GM23338 (cell line): ENCODE results near the gene DEXI.

Experiments
- CREB1 ChIP-seq: fragments of 250-450 bp; sonication (Bioruptor Pico); IDR thresholded peaks from 2 replicates; pipeline ENCODE4 v1.5.0; 2020; ENCODE audit warnings: low read depth, mild to moderate bottlenecking, moderate library complexity
- EZH2 ChIP-seq: fragments of 200-600 bp; sonication (generic); IDR thresholded peaks from one replicate; pipeline ENCODE4 v1.8.0; 2017; ENCODE audit warnings: antibody characterized with exemption, mild to moderate bottlenecking, low read depth; ENCODE audit not compliant: unreplicated experiment
- JUNB ChIP-seq: IDR thresholded peaks from one replicate; pipeline ENCODE4 v1.6.1; 2016; ENCODE audit warnings: antibody characterized with exemption; ENCODE audit not compliant: unreplicated experiment
- POLR2AphosphoS5 ChIP-seq: IDR thresholded peaks from 2 replicates; pipeline ENCODE4 v1.6.1; 2016; ENCODE audit warnings: antibody characterized with exemption, low read depth
- STAT1 ChIP-seq: IDR thresholded peaks from one replicate; pipeline ENCODE4 v1.6.1; 2016; ENCODE audit warnings: antibody characterized with exemption; ENCODE audit not compliant: unreplicated experiment
- TF ChIP-seq, protein P1 (sequence below), 2 experiments: fragments of 200-600 bp in 1 of 2; sonication (generic) in 1 of 2; conservative IDR thresholded peaks; 2 replicates each; pipeline versions ENCODE4 v1.5.1 to v1.6.1; 2016 to 2017; ENCODE audit warnings: antibody characterized with exemption in 2 of 2, low read depth in 2 of 2, mild to moderate bottlenecking in 2 of 2, moderate library complexity in 1 of 2
- TF ChIP-seq, protein P2 (sequence below): IDR thresholded peaks from 2 replicates; pipeline ENCODE4 v1.6.1; 2016; ENCODE audit warnings: antibody characterized with exemption
- TF ChIP-seq, protein P3 (sequence below): IDR thresholded peaks from one replicate; pipeline ENCODE4 v1.6.1; 2018; ENCODE audit warnings: antibody characterized with exemption; ENCODE audit not compliant: unreplicated experiment

DNA sequence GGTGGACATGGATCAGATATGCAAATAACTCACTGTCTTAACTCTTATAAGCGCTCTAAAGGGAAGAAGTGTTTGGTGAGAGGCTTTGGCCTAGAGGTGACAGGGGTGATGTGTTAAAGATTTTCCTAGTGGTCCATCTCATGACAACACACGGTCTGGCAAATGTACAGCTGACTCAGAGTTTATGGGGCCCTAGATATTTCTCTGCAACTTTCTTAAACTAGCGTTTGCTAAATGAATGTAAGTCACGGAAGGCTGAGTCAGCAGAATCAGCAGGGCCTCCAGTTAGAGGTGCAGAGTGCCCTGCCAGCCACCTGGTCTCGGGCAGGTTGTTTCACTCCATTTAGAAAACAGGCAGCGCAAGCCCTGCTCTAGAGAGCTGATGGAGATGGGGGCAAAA is 42.2 kb upstream of the DEXI start:
- TF ChIP-seq, protein P1, sequence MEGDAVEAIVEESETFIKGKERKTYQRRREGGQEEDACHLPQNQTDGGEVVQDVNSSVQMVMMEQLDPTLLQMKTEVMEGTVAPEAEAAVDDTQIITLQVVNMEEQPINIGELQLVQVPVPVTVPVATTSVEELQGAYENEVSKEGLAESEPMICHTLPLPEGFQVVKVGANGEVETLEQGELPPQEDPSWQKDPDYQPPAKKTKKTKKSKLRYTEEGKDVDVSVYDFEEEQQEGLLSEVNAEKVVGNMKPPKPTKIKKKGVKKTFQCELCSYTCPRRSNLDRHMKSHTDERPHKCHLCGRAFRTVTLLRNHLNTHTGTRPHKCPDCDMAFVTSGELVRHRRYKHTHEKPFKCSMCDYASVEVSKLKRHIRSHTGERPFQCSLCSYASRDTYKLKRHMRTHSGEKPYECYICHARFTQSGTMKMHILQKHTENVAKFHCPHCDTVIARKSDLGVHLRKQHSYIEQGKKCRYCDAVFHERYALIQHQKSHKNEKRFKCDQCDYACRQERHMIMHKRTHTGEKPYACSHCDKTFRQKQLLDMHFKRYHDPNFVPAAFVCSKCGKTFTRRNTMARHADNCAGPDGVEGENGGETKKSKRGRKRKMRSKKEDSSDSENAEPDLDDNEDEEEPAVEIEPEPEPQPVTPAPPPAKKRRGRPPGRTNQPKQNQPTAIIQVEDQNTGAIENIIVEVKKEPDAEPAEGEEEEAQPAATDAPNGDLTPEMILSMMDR (conservative IDR thresholded peaks at IDR 0.05; ENCODE audit: low read depth in 2 of 2), result no peak
- TF ChIP-seq, protein P2, sequence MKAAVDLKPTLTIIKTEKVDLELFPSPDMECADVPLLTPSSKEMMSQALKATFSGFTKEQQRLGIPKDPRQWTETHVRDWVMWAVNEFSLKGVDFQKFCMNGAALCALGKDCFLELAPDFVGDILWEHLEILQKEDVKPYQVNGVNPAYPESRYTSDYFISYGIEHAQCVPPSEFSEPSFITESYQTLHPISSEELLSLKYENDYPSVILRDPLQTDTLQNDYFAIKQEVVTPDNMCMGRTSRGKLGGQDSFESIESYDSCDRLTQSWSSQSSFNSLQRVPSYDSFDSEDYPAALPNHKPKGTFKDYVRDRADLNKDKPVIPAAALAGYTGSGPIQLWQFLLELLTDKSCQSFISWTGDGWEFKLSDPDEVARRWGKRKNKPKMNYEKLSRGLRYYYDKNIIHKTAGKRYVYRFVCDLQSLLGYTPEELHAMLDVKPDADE, result no peak
- TF ChIP-seq POLR2AphosphoS5 (no peak), JUNB (no peak), EZH2 (no peak), CREB1 (CRISPR knock-in tag) (no peak), STAT1 (no peak)
- TF ChIP-seq, protein P3, sequence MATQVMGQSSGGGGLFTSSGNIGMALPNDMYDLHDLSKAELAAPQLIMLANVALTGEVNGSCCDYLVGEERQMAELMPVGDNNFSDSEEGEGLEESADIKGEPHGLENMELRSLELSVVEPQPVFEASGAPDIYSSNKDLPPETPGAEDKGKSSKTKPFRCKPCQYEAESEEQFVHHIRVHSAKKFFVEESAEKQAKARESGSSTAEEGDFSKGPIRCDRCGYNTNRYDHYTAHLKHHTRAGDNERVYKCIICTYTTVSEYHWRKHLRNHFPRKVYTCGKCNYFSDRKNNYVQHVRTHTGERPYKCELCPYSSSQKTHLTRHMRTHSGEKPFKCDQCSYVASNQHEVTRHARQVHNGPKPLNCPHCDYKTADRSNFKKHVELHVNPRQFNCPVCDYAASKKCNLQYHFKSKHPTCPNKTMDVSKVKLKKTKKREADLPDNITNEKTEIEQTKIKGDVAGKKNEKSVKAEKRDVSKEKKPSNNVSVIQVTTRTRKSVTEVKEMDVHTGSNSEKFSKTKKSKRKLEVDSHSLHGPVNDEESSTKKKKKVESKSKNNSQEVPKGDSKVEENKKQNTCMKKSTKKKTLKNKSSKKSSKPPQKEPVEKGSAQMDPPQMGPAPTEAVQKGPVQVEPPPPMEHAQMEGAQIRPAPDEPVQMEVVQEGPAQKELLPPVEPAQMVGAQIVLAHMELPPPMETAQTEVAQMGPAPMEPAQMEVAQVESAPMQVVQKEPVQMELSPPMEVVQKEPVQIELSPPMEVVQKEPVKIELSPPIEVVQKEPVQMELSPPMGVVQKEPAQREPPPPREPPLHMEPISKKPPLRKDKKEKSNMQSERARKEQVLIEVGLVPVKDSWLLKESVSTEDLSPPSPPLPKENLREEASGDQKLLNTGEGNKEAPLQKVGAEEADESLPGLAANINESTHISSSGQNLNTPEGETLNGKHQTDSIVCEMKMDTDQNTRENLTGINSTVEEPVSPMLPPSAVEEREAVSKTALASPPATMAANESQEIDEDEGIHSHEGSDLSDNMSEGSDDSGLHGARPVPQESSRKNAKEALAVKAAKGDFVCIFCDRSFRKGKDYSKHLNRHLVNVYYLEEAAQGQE, result no peak
